WTC11 (cell line): Measurements from ENCODE around the gene TNS2. TPM values are rescaled to one million over a fixed set of nuclear protein-coding genes. Genes with fewer than 3 reads are reported as not detected.

Experiments used
- ATAC-seq: fragments of 200-7000 bp; cut with Tn5 transposase; 2 replicates; pipeline ENCODE4 v1.10.0; 2021; ENCODE audit warnings: mild to moderate bottlenecking, moderate library complexity
- CTCF ChIA-PET: fragments of 300-600 bp; sonication (Branson Sonifier 250); formaldehyde crosslinking; loops from one replicate; lab custom pipeline; 2021; ENCODE audit warnings: antibody characterized with exemption; lab: Charles Lee
- POLR2A ChIA-PET: fragments of 350-600 bp; sonication (Branson Sonifier 250); formaldehyde crosslinking; loops from one replicate; lab custom pipeline; 2021; ENCODE audit warnings: antibody characterized with exemption; lab: Charles Lee
- DNase-seq: peaks from one replicate; pipeline ENCODE4 v3.0.0; 2021; ENCODE audit warnings: low spot score
- H3K27ac Mint-ChIP-seq: 2 replicates; pipeline ENCODE4 v1.8.0; 2021; ENCODE audit warnings: mixed read lengths
- H3K27me3 Mint-ChIP-seq: 2 replicates; pipeline ENCODE4 v1.8.0; 2021; ENCODE audit warnings: low read depth, mild to moderate bottlenecking, moderate library complexity, mixed read lengths
- H3K36me3 Mint-ChIP-seq: 2 replicates; pipeline ENCODE4 v1.8.0; 2021; ENCODE audit warnings: mixed read lengths
- H3K4me1 Mint-ChIP-seq: 2 replicates; pipeline ENCODE4 v1.8.0; 2022; ENCODE audit warnings: mixed read lengths
- H3K4me3 Mint-ChIP-seq: 2 replicates; pipeline ENCODE4 v1.8.0; 2021; ENCODE audit warnings: mild to moderate bottlenecking, moderate library complexity, mixed read lengths
- H3K9me3 Mint-ChIP-seq: 2 replicates; pipeline ENCODE4 v1.8.0; 2021; ENCODE audit warnings: mixed read lengths
- FOXK1 ChIP-seq: sonication (generic); formaldehyde crosslinking; IDR thresholded peaks from 2 replicates; pipeline ENCODE4 v1.8.0; 2022; ENCODE audit warnings: mild to moderate bottlenecking, moderate library complexity, missing genetic modification reagents
- NFYB ChIP-seq: sonication (generic); formaldehyde crosslinking; conservative IDR thresholded peaks from 2 replicates; pipeline ENCODE4 v1.8.0; 2022; ENCODE audit warnings: low read depth, missing genetic modification reagents
- RELA ChIP-seq: sonication (generic); formaldehyde crosslinking; IDR thresholded peaks from 2 replicates; pipeline ENCODE4 v1.8.1; 2022; ENCODE audit warnings: missing genetic modification reagents, mild to moderate bottlenecking, borderline replicate concordance
- TEAD1 ChIP-seq: sonication (generic); formaldehyde crosslinking; IDR thresholded peaks from 2 replicates; pipeline ENCODE4 v1.8.0; 2022; ENCODE audit warnings: mild to moderate bottlenecking, missing genetic modification reagents
- TP53 ChIP-seq: sonication (generic); formaldehyde crosslinking; IDR thresholded peaks from 2 replicates; pipeline ENCODE4 v1.8.1; 2023; ENCODE audit warnings: mild to moderate bottlenecking, missing genetic modification reagents
- total RNA-seq: library from RNA; stranded (reverse); gene quantifications from 3 replicates; pipeline ENCODE4 v1.2.3, GENCODE V29; 2021
- TF ChIP-seq, protein P1 (sequence below): sonication (generic); formaldehyde crosslinking; IDR thresholded peaks from 2 replicates; pipeline ENCODE4 v1.8.0; 2022; ENCODE audit warnings: missing genetic modification reagents
- TF ChIP-seq, protein P2 (sequence below): sonication (generic); formaldehyde crosslinking; IDR thresholded peaks from 2 replicates; pipeline ENCODE4 v1.8.0; 2022; ENCODE audit warnings: mild to moderate bottlenecking, missing genetic modification reagents
- TF ChIP-seq, protein P3 (sequence below): sonication (generic); formaldehyde crosslinking; IDR thresholded peaks from 2 replicates; pipeline ENCODE4 v1.8.1; 2022; ENCODE audit warnings: low read depth, mild to moderate bottlenecking, moderate library complexity, missing genetic modification reagents, borderline replicate concordance
- TF ChIP-seq, protein P4 (sequence below): sonication (generic); formaldehyde crosslinking; IDR thresholded peaks from 2 replicates; pipeline ENCODE4 v1.8.1; 2022; ENCODE audit warnings: low read depth, missing genetic modification reagents, borderline replicate concordance
- TF ChIP-seq, protein P5 (sequence below): fragments of 250-450 bp; sonication (Bioruptor Pico); conservative IDR thresholded peaks from 2 replicates; pipeline ENCODE4 v1.9.0; 2021; ENCODE audit warnings: mild to moderate bottlenecking
- TF ChIP-seq, protein P6 (sequence below): sonication (generic); formaldehyde crosslinking; IDR thresholded peaks from 2 replicates; pipeline ENCODE4 v1.8.1; 2023; ENCODE audit warnings: mild to moderate bottlenecking, missing genetic modification reagents, borderline replicate concordance

Gene TNS2
- total RNA-seq, 1 experiment from 2014 or later: 7.7 TPM

DNA sequence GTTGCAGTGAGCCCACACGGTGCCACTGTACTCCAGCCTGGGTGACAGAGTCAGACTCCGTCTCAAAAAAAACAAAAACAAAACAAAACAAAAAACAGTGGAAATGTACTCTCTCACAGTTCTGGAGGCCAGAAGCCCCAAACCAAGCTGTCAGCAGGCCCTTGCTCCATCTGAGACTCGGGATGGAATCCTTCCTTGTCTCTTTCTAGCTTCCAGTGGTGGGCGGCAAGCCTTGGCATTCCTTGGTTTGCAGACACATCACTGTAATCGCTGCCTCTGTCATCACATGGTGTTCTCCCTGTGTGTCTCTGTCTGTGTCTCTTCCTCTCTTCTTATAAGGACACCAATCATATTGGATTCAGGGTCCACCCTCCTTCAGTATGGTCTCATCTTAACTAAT lies 6.4 kb downstream of the TNS2 start:
- peaks cover 15% of the 10 kb centered on the region for H3K4me1 Mint-ChIP-seq
- TF ChIP-seq, protein P1, sequence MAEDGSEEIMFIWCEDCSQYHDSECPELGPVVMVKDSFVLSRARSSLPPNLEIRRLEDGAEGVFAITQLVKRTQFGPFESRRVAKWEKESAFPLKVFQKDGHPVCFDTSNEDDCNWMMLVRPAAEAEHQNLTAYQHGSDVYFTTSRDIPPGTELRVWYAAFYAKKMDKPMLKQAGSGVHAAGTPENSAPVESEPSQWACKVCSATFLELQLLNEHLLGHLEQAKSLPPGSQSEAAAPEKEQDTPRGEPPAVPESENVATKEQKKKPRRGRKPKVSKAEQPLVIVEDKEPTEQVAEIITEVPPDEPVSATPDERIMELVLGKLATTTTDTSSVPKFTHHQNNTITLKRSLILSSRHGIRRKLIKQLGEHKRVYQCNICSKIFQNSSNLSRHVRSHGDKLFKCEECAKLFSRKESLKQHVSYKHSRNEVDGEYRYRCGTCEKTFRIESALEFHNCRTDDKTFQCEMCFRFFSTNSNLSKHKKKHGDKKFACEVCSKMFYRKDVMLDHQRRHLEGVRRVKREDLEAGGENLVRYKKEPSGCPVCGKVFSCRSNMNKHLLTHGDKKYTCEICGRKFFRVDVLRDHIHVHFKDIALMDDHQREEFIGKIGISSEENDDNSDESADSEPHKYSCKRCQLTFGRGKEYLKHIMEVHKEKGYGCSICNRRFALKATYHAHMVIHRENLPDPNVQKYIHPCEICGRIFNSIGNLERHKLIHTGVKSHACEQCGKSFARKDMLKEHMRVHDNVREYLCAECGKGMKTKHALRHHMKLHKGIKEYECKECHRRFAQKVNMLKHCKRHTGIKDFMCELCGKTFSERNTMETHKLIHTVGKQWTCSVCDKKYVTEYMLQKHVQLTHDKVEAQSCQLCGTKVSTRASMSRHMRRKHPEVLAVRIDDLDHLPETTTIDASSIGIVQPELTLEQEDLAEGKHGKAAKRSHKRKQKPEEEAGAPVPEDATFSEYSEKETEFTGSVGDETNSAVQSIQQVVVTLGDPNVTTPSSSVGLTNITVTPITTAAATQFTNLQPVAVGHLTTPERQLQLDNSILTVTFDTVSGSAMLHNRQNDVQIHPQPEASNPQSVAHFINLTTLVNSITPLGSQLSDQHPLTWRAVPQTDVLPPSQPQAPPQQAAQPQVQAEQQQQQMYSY (CRISPR knock-in tag): no peak
- TF ChIP-seq TP53: no peak
- TF ChIP-seq NFYB: no peak
- TF ChIP-seq, protein P2, sequence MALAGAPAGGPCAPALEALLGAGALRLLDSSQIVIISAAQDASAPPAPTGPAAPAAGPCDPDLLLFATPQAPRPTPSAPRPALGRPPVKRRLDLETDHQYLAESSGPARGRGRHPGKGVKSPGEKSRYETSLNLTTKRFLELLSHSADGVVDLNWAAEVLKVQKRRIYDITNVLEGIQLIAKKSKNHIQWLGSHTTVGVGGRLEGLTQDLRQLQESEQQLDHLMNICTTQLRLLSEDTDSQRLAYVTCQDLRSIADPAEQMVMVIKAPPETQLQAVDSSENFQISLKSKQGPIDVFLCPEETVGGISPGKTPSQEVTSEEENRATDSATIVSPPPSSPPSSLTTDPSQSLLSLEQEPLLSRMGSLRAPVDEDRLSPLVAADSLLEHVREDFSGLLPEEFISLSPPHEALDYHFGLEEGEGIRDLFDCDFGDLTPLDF (CRISPR knock-in tag): no peak
- TF ChIP-seq, protein P3, sequence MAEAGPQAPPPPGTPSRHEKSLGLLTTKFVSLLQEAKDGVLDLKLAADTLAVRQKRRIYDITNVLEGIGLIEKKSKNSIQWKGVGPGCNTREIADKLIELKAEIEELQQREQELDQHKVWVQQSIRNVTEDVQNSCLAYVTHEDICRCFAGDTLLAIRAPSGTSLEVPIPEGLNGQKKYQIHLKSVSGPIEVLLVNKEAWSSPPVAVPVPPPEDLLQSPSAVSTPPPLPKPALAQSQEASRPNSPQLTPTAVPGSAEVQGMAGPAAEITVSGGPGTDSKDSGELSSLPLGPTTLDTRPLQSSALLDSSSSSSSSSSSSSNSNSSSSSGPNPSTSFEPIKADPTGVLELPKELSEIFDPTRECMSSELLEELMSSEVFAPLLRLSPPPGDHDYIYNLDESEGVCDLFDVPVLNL (CRISPR knock-in tag): no peak
- TF ChIP-seq FOXK1: no peak
- TF ChIP-seq, protein P4, sequence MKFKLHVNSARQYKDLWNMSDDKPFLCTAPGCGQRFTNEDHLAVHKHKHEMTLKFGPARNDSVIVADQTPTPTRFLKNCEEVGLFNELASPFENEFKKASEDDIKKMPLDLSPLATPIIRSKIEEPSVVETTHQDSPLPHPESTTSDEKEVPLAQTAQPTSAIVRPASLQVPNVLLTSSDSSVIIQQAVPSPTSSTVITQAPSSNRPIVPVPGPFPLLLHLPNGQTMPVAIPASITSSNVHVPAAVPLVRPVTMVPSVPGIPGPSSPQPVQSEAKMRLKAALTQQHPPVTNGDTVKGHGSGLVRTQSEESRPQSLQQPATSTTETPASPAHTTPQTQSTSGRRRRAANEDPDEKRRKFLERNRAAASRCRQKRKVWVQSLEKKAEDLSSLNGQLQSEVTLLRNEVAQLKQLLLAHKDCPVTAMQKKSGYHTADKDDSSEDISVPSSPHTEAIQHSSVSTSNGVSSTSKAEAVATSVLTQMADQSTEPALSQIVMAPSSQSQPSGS: no peak
- TF ChIP-seq, protein P5, sequence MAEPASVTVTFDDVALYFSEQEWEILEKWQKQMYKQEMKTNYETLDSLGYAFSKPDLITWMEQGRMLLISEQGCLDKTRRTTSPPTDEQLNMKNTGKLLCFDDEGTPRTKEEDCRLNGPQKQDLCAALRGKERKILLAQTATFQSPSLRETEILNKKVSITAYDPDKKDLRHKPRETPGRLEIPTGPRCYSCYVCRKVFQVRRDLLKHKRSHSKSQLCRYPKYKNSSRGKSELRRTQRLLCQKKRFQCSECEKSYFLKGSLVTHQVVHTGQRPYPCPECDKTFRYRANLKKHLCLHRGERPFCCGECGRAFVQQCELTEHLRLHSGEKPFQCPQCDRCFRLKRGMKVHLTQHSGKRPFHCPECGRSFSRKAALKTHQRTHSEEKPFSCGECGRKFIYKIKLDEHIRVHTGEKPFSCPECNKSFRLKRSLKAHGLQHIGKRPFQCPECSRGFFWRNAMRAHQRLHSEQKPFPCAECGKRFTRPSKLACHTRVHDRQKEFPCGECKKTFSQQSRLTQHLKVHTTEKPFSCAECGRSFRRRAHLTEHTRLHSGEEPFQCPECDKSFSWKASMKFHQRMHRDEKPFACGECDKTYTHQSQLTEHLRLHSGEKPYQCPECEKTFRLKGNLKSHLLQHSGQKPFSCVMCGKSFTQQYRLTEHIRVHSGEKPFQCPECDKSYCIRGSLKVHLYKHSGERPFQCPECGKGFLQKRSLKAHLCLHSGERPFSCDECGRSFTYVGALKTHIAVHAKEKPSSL (CRISPR knock-in tag): no peak
- TF ChIP-seq, protein P6, sequence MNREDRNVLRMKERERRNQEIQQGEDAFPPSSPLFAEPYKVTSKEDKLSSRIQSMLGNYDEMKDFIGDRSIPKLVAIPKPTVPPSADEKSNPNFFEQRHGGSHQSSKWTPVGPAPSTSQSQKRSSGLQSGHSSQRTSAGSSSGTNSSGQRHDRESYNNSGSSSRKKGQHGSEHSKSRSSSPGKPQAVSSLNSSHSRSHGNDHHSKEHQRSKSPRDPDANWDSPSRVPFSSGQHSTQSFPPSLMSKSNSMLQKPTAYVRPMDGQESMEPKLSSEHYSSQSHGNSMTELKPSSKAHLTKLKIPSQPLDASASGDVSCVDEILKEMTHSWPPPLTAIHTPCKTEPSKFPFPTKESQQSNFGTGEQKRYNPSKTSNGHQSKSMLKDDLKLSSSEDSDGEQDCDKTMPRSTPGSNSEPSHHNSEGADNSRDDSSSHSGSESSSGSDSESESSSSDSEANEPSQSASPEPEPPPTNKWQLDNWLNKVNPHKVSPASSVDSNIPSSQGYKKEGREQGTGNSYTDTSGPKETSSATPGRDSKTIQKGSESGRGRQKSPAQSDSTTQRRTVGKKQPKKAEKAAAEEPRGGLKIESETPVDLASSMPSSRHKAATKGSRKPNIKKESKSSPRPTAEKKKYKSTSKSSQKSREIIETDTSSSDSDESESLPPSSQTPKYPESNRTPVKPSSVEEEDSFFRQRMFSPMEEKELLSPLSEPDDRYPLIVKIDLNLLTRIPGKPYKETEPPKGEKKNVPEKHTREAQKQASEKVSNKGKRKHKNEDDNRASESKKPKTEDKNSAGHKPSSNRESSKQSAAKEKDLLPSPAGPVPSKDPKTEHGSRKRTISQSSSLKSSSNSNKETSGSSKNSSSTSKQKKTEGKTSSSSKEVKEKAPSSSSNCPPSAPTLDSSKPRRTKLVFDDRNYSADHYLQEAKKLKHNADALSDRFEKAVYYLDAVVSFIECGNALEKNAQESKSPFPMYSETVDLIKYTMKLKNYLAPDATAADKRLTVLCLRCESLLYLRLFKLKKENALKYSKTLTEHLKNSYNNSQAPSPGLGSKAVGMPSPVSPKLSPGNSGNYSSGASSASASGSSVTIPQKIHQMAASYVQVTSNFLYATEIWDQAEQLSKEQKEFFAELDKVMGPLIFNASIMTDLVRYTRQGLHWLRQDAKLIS (CRISPR knock-in tag): no peak
- no peak for TF ChIP-seq TEAD1 (CRISPR knock-in tag)
- TF ChIP-seq RELA: no peak
- TF ChIP-seq, all 79 proteins: peak for 0
- ChIA-PET POLR2A (interaction anchor here (0.7 kb wide), 1 partner anchor 10 kb away, joined by 3 read pairs; no protein-coding TSS in a partner anchor), CTCF (interaction anchor here (1.9 to 5.6 kb wide), 4 partner anchors 8 to 43 kb away, joined by 8 to 151 read pairs (median 34); partner anchors contain the start of gene SPRYD3)
- Mint-ChIP-seq H3K4me3 (no peak overlapping the region), H3K27ac (no peak overlapping the region), H3K27me3 (peaks cover 53% of the 10 kb centered on the region), H3K36me3 (peaks cover 5% of the 10 kb centered on the region), H3K9me3 (no peaks in the 10 kb centered on the region)
- ATAC-seq (no peak), DNase-seq (no peak)
